NB4 (cell line): ENCODE results near the gene MYL4.

Source experiments
- DNase-seq: peaks from one replicate; pipeline ENCODE4 v3.0.0; 2010; ENCODE audit warnings: low read depth
- H3K4me3 ChIP-seq: one replicate; pipeline ENCODE4 v1.5.1; 2011; ENCODE audit warnings: mild to moderate bottlenecking, low read depth, low read length, moderate library complexity
- CTCF ChIP-seq: IDR thresholded peaks from one replicate; pipeline ENCODE4 v1.5.1; 2012; ENCODE audit warnings: low read depth, low read length
- MYC ChIP-seq: IDR thresholded peaks from 2 replicates; pipeline ENCODE4 v1.6.1; 2011; ENCODE audit warnings: low read depth, low read length
- POLR2A ChIP-seq: IDR thresholded peaks from 2 replicates; pipeline ENCODE4 v1.6.1; 2011; ENCODE audit warnings: mild to moderate bottlenecking; ENCODE audit not compliant: insufficient read length; ENCODE audit errors: extremely low read depth
- TF ChIP-seq, protein P1 (sequence below): IDR thresholded peaks from 2 replicates; pipeline ENCODE4 v1.6.1; 2011; ENCODE audit warnings: low read depth, low read length

MYL4 gene

DNA sequence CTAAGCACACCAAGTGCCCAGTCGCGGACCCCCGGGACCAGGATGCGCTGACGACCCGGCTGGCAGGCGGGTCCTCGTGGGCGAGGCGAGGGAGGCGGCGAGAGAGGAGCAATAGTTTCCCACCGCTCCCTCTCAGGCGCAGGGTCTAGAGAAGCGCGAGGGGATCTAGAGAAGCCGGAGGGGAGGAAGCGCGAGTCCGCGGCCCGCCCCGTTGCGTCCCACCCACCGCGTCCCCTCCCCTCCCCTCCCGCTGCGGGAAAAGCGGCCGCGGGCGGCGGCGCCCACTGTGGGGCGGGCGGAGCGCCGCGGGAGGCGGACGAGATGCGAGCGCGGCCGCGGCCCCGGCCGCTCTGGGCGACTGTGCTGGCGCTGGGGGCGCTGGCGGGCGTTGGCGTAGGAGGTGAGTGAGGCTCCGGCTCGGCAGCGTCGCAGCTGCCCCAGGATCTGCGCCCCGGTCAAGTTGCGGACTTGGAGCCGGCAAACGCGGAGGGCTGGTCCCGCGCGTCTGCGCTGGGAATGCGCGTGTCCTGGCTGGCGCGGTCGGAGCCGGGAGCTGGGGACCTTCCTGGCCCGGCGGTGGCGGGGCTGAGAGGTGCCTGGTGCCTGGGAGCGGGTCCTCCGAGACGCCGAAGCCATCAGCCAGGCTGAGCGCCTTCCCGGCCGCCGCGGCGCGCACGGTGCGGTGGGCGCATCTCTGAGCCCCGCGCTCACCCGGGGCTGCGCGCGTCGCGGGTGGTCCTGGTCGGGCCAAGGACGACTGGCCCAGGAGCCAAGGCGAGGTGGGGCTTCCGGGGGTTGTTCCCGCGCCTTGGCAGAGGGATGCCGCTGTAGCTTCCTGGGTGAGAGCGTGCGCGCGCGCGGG lies 44.6 kb downstream of the MYL4 start, which contains the start of gene ITGB3:
Gene ITGB3, plus strand, starts transcription at position 287 of the 862 bp plus-strand sequence. Its CDS starts 35 bp downstream, at position 322.
- DNase-seq: peak; percentile 81
- H3K4me3 ChIP-seq: no peak within 1 kb of the TSS
- TF ChIP-seq POLR2A (no peak), CTCF (peak; percentile 27)

GRCh38 chr17:47254403-47254943 lies 45.3 kb downstream of the MYL4 start:
- no peak overlapping the region for H3K4me3 ChIP-seq
- TF ChIP-seq POLR2A (no peak), CTCF (no peak), MYC (no peak)
- TF ChIP-seq, protein P1, sequence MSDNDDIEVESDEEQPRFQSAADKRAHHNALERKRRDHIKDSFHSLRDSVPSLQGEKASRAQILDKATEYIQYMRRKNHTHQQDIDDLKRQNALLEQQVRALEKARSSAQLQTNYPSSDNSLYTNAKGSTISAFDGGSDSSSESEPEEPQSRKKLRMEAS: no peak
- DNase-seq: no peak

GRCh38 chr17:47257651-47258339 lies 48.6 kb downstream of the MYL4 start:
- TF ChIP-seq, protein P1: no peak
- TF ChIP-seq MYC (0 out of 2 replicates have a peak, but pooled peaks have one; percentile 35), CTCF (no peak)
- peak; percentile 83 for DNase-seq
- H3K4me3 ChIP-seq: no peak overlapping the region

- H3K4me3 ChIP-seq: no peak overlapping the region
- peak; percentile 49 for DNase-seq
Observed at GRCh38 chr17:47262586-47262985, 53.4 kb downstream of the MYL4 start.

GRCh38 chr17:47264166-47264565 lies 55.0 kb downstream of the MYL4 start:
- no peak overlapping the region for H3K4me3 ChIP-seq
- TF ChIP-seq POLR2A (no peak), MYC (no peak)

More at GRCh38 chr17:47262586-47262985, 53.4 kb downstream of the MYL4 start:
- no peak for TF ChIP-seq MYC
- TF ChIP-seq POLR2A: no peak
- TF ChIP-seq, protein P1: no peak
- no peak for TF ChIP-seq CTCF

DNA sequence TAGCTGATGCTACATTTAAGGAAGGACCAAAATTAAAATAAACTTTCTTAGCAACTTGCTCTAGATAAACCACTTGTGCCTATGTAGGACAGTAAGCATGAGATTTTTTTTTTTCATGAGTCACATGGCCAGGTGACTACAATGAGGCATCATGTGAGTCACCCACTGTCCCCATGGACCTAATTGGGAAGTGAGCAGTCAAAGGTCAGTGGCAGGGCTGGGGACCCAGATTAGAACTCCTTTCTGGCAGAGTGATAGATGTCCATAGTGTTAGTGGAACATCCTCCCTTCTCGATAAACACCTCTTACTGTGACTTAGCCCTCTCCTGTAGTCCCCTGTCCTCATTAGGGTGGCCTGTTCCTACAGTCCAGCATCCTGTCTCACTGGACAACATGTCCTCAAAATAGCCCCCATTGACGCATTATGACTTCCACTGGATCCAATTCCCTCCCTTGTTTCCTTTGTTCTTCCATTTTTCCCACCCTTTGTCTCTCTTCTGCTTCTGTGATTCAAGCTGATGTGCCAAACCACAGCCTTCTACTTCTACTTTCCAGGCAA lies 56.9 kb downstream of the MYL4 start:
- H3K4me3 ChIP-seq: no peak overlapping the region
- no peak for TF ChIP-seq POLR2A
- TF ChIP-seq, protein P1: peak; percentile 34; the same call in 1 of the 2 replicates
- peak; percentile 42 for DNase-seq

More at GRCh38 chr17:47264166-47264565, 55.0 kb downstream of the MYL4 start:
- no peak for DNase-seq
